Epithelial cell of proximal tubule (primary cell): Measurements from ENCODE around the gene KRT38. TPM values are rescaled to one million over a fixed set of nuclear protein-coding genes. Genes with fewer than 3 reads are reported as not detected.
A peak's percentile ranks its signal among the peaks of the same experiment; 100 is the strongest.

Experiments used
- DNase-seq: peaks from one replicate; pipeline ENCODE4 v3.0.0-alpha.2; 2011; ENCODE audit warnings: low read depth
- H3K4me3 ChIP-seq: 2 replicates; pipeline ENCODE4 v1.5.1; 2011; ENCODE audit warnings: low read depth, mild to moderate bottlenecking, low read length
- total RNA-seq: library from RNA; depleted of rRNA; stranded (reverse); fragments of >200 nt; gene quantifications from 2 replicates; pipeline ENCODE4 v1.2.3, GENCODE V29; 2015
- TF ChIP-seq, protein P1 (sequence below): conservative IDR thresholded peaks from 2 replicates; pipeline ENCODE4 v1.5.1; 2012; ENCODE audit warnings: low read depth, mild to moderate bottlenecking, low read length

KRT38 gene
- total RNA-seq: not detected in 2 replicates

DNA sequence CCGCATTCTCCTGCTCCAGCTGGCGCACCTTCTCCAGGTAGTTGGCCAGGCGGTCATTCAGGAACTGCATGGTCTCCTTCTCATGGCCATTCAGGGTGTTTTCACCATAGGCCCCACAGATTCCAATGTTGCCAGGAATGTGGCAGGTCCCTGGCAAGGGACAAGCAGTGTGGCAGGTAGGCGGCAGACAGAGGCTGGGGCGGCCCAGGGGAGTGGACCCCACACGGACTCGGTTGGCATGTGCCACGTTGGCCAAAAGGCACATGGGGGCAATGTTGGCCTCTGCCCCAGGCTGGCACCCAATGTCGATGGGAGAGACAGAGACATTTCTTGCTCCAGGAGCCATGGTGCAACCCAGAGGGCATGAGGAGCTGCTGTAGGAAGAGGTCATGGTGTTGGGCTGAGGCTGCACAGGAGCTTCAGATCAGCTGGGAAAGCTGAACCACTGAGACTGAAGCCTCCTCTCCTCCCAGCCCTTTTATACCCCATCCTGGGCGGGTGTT, at the start of gene KRT38:
Gene KRT38 (minus strand): TSS at position 453 of the 503 bp plus-strand sequence. CDS start 62 bp downstream, at position 391.
- TF ChIP-seq, protein P1, sequence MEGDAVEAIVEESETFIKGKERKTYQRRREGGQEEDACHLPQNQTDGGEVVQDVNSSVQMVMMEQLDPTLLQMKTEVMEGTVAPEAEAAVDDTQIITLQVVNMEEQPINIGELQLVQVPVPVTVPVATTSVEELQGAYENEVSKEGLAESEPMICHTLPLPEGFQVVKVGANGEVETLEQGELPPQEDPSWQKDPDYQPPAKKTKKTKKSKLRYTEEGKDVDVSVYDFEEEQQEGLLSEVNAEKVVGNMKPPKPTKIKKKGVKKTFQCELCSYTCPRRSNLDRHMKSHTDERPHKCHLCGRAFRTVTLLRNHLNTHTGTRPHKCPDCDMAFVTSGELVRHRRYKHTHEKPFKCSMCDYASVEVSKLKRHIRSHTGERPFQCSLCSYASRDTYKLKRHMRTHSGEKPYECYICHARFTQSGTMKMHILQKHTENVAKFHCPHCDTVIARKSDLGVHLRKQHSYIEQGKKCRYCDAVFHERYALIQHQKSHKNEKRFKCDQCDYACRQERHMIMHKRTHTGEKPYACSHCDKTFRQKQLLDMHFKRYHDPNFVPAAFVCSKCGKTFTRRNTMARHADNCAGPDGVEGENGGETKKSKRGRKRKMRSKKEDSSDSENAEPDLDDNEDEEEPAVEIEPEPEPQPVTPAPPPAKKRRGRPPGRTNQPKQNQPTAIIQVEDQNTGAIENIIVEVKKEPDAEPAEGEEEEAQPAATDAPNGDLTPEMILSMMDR: no peak
- no peak within 1 kb of the TSS for H3K4me3 ChIP-seq
- DNase-seq: no peak

DNA sequence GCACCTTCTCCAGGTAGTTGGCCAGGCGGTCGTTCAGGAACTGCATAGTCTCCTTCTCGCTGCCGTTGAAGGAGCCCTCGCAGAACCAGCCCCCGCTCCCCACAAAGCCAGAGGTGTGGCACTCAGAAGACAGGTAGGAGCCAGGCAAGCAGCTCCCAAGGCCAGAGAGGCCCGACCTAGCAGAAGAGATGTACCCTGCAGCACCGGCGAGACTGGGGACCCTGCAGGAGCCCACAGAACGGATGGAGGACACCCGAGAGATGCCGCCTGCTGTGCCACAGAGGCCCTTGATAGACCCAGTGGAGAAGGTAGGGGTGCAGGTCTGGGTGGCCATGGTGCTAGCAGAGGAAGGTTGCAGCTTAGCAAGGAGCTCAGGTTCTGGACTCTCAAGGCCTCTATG, 48.7 kb upstream of the KRT38 start, which contains the start of gene KRT36:
Gene KRT36 (minus strand): TSS at position 380 of the 400 bp plus-strand sequence. CDS start 46 bp downstream, at position 334.
- H3K4me3 ChIP-seq: no peak within 1 kb of the TSS
- DNase-seq: no peak
- TF ChIP-seq, protein P1: no peak

DNA sequence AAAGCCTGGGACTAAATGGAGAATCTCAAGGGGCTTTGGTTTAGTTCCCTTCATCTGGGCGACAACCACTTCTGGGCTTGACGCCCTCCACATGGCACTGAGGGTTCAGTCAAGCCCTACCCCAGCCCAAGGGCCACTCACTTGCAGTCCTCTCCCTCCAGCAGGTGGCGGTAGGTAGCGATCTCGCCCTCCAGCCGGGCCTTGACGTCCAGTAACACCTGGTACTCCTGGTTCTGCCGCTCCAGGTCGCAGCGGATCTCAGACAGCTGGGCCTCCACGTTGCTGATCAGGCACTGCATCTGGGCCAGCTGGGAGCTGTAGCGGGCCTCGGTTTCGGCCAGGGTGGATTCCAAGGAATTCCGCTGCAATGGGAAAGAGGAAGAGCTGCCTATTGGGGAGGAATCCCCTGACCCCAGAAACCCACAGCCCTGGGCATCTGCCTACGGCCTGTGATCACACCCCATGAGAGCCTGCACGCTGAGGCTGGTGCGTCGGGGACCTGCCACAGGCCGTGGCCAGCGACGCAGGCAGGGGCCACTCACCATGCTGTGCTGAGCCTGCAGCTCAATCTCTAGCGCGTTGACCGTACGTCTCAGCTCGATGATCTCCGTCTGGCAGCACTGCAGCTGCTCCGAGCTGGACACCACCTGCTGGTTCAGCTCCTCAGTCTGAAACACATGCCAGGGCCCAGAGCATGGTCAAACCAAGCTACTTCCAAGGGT, 46.2 kb upstream of the KRT38 start:
- DNase-seq: no peak
- no peak overlapping the region for H3K4me3 ChIP-seq
- TF ChIP-seq, protein P1: peak; percentile 41

DNA sequence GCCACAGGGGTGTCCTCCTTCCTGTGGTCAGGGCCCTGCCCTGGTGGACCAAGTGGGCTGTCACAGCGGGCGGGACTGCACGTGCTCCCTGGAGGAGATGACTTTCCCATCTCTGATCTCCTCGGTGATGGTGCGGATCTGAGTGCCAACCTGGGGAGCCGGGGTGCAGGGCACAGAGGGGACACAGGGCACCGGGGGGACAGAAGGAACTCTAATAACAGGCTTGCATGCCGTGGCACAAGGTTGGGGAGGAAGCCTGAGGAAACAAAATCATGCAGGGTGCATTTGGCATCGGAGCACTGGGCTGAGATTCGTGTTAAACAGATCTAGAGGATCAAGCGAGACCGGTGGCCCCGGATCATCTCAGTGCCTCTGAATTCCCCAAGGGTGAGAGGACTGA, 45.5 kb upstream of the KRT38 start:
- TF ChIP-seq, protein P1: no peak
- no peak overlapping the region for H3K4me3 ChIP-seq
- no peak for DNase-seq

DNA sequence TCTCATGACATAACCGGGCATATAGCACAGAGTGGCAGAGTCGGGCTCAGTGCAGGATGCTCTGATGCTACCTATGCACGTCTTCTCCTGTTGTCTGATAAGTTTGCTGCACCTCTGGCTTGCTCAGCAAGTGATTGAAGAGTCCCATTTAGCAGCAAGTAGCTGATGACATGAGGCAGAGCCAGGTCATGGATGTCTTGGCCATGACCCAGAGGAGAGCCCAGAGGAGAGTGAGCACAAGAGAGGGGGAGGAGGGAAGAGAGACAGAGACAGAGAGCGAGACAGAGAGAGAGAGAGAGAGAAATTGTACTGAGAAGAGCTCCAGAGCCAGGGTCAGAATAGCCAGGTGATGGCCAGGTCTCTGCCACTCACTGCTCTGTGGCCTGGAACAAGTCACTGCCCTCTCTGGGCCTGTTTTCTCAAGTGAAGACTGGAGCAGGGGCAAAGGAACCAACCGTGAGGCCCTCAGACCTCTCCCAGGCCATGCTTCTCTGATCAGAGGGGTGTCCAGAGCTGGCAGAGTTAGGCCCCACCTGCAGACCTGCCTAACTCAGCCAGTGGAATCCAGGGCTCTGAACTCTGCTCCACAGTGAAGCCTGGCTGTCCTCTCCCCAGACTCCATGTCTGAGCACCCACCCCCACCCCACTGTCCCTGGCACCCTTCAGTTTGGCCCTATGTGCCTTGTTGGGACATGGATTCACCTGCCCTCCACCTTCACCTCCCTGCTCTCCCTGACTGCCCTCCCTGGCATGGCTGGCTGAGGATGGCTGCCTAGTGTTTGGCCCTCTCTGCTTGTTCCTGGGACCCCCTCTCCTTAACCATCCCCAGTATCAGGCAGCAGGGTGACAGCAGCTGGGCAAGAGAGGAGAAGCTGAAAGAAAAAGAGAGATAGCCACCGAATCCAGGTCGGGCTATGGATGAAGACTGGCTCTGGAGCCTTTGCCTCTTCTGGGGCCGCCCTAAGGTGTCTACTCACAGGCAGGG, 44.4 kb upstream of the KRT38 start:
- DNase-seq: no peak
- no peak overlapping the region for H3K4me3 ChIP-seq
- TF ChIP-seq, protein P1: no peak

DNA sequence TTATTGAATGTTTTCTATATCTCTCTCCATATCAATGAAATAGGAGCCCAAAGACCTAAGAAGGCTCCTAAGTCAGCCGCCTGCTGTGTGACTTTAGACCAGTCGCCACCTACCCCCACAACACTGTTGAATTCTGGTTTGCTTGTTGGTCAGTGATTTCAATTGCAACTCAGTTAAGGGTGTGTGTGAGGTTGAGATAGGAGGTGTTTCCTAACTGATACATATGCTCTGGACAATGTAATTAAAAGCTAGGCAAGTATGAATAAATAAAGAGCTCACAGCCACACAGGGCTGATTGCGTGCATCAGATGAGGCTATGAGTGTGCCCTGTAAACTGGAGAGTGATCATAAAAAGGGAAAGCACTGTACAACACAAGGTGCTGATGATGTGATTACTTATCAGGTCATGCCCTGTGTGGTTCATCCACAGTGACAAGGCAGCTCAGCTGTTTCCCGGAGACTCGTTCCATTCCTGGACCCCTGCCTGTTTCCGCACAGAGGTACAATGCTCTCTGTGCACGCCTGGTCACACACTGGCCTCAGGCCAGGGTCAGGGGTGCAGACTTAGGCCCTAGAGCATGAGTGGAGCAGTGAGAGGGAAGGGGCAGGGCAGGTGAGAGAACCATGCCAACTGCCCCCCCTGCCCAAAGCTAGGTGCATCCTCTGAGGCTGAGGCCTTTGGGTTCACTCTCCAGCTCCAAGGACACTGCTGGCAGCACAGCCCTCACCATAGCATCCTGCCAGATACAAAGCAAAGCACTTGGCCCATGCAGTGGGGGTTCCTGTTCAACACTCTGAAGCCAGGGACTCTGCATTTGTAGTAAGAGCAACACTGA, 43.4 kb upstream of the KRT38 start:
- DNase-seq: no peak
- TF ChIP-seq, protein P1: no peak

More for the DNA sequence above, 43.4 kb upstream of the KRT38 start:
- no peak overlapping the region for H3K4me3 ChIP-seq
